IMR-90 (cell line): ENCODE measurements around the gene RINT1. TPM values are rescaled to one million over a fixed set of nuclear protein-coding genes. Genes with fewer than 3 reads are reported as not detected.

Experiments
- ATAC-seq: fragments of 200-7000 bp; cut with Tn5 transposase; 2 replicates; pipeline ENCODE4 v1.9.1; 2020; ENCODE audit warnings: low read depth, mild to moderate bottlenecking, moderate library complexity
- BruUV-seq: library from RNA; stranded (reverse); fragments of 400-500 nt; replicated peaks from 2 replicates; lab custom pipeline; 2021; lab: Mats Ljungman, UMichigan
- CTCF ChIA-PET: fragments of 300-600 bp; formaldehyde crosslinking; extraction: SDS; loops from one replicate; lab custom pipeline; 2021; ENCODE audit warnings: antibody characterized with exemption; lab: Yijun Ruan, JAX
- POLR2A ChIA-PET: fragments of 300-600 bp; sonication (Branson Sonifier 250); formaldehyde crosslinking; loops from one replicate; lab custom pipeline; 2022; ENCODE audit warnings: antibody characterized with exemption; ENCODE audit not compliant: unreplicated experiment; lab: Charles Lee
- DNase-seq: peaks from one replicate; pipeline ENCODE4 v3.0.0; 2013
- H2AFZ ChIP-seq: replicated peaks from 2 replicates; pipeline ENCODE3; 2013; ENCODE audit warnings: low read length, mild to moderate bottlenecking; ENCODE audit not compliant: poor library complexity
- H2AK5ac ChIP-seq: 2 replicates; pipeline ENCODE4 v1.6.1; 2013; ENCODE audit warnings: low read depth, low read length, inconsistent platforms
- H2AK9ac ChIP-seq: replicated peaks from 2 replicates; pipeline ENCODE3; 2013; ENCODE audit warnings: mild to moderate bottlenecking, low read depth, low read length, moderate library complexity; ENCODE audit not compliant: poor library complexity
- H2BK120ac ChIP-seq: 2 replicates; pipeline ENCODE4 v1.6.1; 2013; ENCODE audit warnings: low read depth, low read length, inconsistent platforms
- H2BK15ac ChIP-seq: 3 replicates; pipeline ENCODE4 v1.6.1; 2013; ENCODE audit warnings: low read depth, low read length, inconsistent platforms
- H2BK20ac ChIP-seq: 2 replicates; pipeline ENCODE4 v1.6.1; 2013; ENCODE audit warnings: low read depth, mild to moderate bottlenecking, inconsistent platforms, low read length, moderate library complexity
- H2BK5ac ChIP-seq: 2 replicates; pipeline ENCODE4 v1.6.1; 2013; ENCODE audit warnings: mild to moderate bottlenecking, low read depth, low read length, inconsistent platforms; ENCODE audit not compliant: poor library complexity, severe bottlenecking
- H3K14ac ChIP-seq: replicated peaks from 2 replicates; pipeline ENCODE4 v1.6.1; 2013; ENCODE audit warnings: low read depth, low read length, inconsistent platforms
- H3K18ac ChIP-seq: 2 replicates; pipeline ENCODE4 v1.6.1; 2013; ENCODE audit warnings: low read depth, low read length, control low read depth
- H3K23ac ChIP-seq: 2 replicates; pipeline ENCODE4 v1.6.1; 2013; ENCODE audit warnings: low read depth, low read length, inconsistent platforms
- H3K27ac ChIP-seq: 2 replicates; pipeline ENCODE4 v1.5.1; 2013; ENCODE audit warnings: mild to moderate bottlenecking, control low read depth, low read length; ENCODE audit not compliant: insufficient read depth
- H3K27me3 ChIP-seq: 2 replicates; pipeline ENCODE4 v1.6.1; 2013; ENCODE audit warnings: low read length; ENCODE audit not compliant: control insufficient read depth, insufficient read depth
- H3K36me3 ChIP-seq: 2 replicates; pipeline ENCODE4 v1.6.1; 2013; ENCODE audit warnings: low read length, mixed read lengths; ENCODE audit not compliant: control insufficient read depth, insufficient read depth
- H3K4ac ChIP-seq: 2 replicates; pipeline ENCODE4 v1.6.1; 2013; ENCODE audit warnings: low read depth, low read length, inconsistent platforms
- H3K4me1 ChIP-seq: 2 replicates; pipeline ENCODE4 v1.6.1; 2013; ENCODE audit warnings: low read length, mixed read lengths; ENCODE audit not compliant: control insufficient read depth, insufficient read depth
- H3K4me2 ChIP-seq: 2 replicates; pipeline ENCODE4 v1.6.1; 2013; ENCODE audit warnings: low read depth, mild to moderate bottlenecking, control low read depth, low read length, moderate library complexity
- H3K4me3 ChIP-seq: 2 replicates; pipeline ENCODE4 v1.5.1; 2013; ENCODE audit warnings: low read depth, mild to moderate bottlenecking, control low read depth, low read length, moderate library complexity; ENCODE audit not compliant: insufficient read depth
- H3K56ac ChIP-seq: 2 replicates; pipeline ENCODE4 v1.6.1; 2013; ENCODE audit warnings: low read length, inconsistent platforms; ENCODE audit not compliant: insufficient read depth; ENCODE audit errors: extremely low read depth
- H3K79me1 ChIP-seq, 2 experiments: 2 replicates each; pipeline ENCODE4 v1.6.1; 2013; ENCODE audit warnings: low read length in 2 of 2, inconsistent platforms in 1 of 2, low read depth in 1 of 2
- H3K9ac ChIP-seq: 2 replicates; pipeline ENCODE4 v1.6.1; 2013; ENCODE audit warnings: low read depth, low read length, control low read depth
- H3K9me1 ChIP-seq: 2 replicates; pipeline ENCODE4 v1.6.1; 2013; ENCODE audit warnings: low read length, inconsistent platforms; ENCODE audit not compliant: insufficient read depth
- H3K9me3 ChIP-seq: 2 replicates; pipeline ENCODE4 v1.6.1; 2013; ENCODE audit warnings: low read length; ENCODE audit not compliant: control insufficient read depth, insufficient read depth
- H4K20me1 ChIP-seq: 2 replicates; pipeline ENCODE4 v1.6.1; 2013; ENCODE audit warnings: low read length, inconsistent platforms; ENCODE audit not compliant: insufficient read depth
- H4K5ac ChIP-seq: 2 replicates; pipeline ENCODE4 v1.6.1; 2013; ENCODE audit warnings: mild to moderate bottlenecking, low read depth, low read length, control low read depth
- H4K8ac ChIP-seq, 2 experiments: 2 replicates each; pipeline ENCODE4 v1.6.1; 2013; ENCODE audit warnings: low read depth in 2 of 2, low read length in 2 of 2, control low read depth in 1 of 2, inconsistent platforms in 1 of 2
- H4K91ac ChIP-seq: 2 replicates; pipeline ENCODE4 v1.6.1; 2013; ENCODE audit warnings: low read depth, low read length, inconsistent platforms; ENCODE audit not compliant: insufficient read depth
- FOS ChIP-seq: fragments of 150-350 bp; IDR thresholded peaks from 2 replicates; pipeline ENCODE4 v1.6.1; 2016; ENCODE audit warnings: low read depth, low read length
- RCOR1 ChIP-seq: IDR thresholded peaks from 2 replicates; pipeline ENCODE4 v1.6.1; 2012; ENCODE audit warnings: mild to moderate bottlenecking, low read length, improper control_type of control experiment; ENCODE audit not compliant: insufficient replicate concordance
- WGBS, 2 experiments: methylation state at CpG; one replicate each; pipeline versions ENCODE4 v1.1.5 to v1.1.7; 2013; ENCODE audit warnings: missing lambda C conversion rate in 2 of 2; ENCODE audit not compliant: insufficient read length in 1 of 2; ENCODE audit errors: extremely low coverage in 2 of 2; 5-methylcytosine and 5-hydroxymethylcytosine counted together
- dilution Hi-C: fragments of 300-500 bp; cut with HindIII; formaldehyde crosslinking; loops from one replicate; pipeline ENCODE4 v1.14.3; 2018; ENCODE audit warnings: low sequenced_read_pairs; ENCODE audit not compliant: unreplicated experiment
- in situ Hi-C: fragments of 300-500 bp; cut with MboI; formaldehyde crosslinking; loops from 3 replicates; pipeline ENCODE4 v1.14.3; 2019; ENCODE audit warnings: low sequenced_read_pairs, inconsistent platforms, mixed read lengths
- intact Hi-C: fragments of 100-400 bp; cut with micrococcal nuclease; formaldehyde crosslinking; loops from 2 replicates; pipeline ENCODE4 v1.10.0; 2022
- polyA plus RNA-seq, 3 experiments: library from polyadenylated mRNA; depleted of rRNA; stranded (reverse); fragments of >200 nt; gene quantifications; 2 replicates each; pipeline ENCODE4 v1.2.3, GENCODE V29; 2012; ENCODE audit warnings: low replicate concordance in 1 of 3
- total RNA-seq: library from RNA; depleted of rRNA; stranded (reverse); fragments of >200 nt; gene quantifications from 2 replicates; pipeline ENCODE4 v1.2.3, GENCODE V29; 2012

Gene RINT1
- total and polyA plus RNA-seq, 2 of the 4 experiments (the other 2 are of a cell fraction) = 15.9 to 23.1 TPM

GRCh38 chr7:105496521-105496920 lies 35.5 kb upstream of the RINT1 start:
- Histone ChIP-seq H3K4me2 (peak overlapping the region; percentile 78; the same call in 1 of the 2 replicates), H3K36me3 (peaks cover 9% of the 10 kb centered on the region), H3K9ac (no peak overlapping the region), H4K20me1 (no peaks in the 10 kb centered on the region), H3K79me1 (peaks cover 3 to 27% of the 10 kb centered on the region in 2 experiments; a peak in 3 of 4 replicates), H3K27me3 (no peaks in the 10 kb centered on the region), H4K5ac (peak overlapping the region; percentile 88; the same call in 1 of the 2 replicates), H2BK15ac (peak overlapping the region; percentile 64; the same call in 1 of the 3 replicates), H3K4me1 (peaks cover 19% of the 10 kb centered on the region), H3K4ac (peak overlapping the region; percentile 85; the same call in 1 of the 2 replicates), H3K9me3 (no peaks in the 10 kb centered on the region), H2BK20ac (peak overlapping the region; percentile 92), H2AFZ (no peak overlapping the region), H2BK120ac (peak overlapping the region; percentile 97), H3K18ac (peak overlapping the region; percentile 99; the same call in 1 of the 2 replicates), H3K23ac (peak overlapping the region; percentile 74; the same call in 1 of the 2 replicates), H3K4me3 (peak overlapping the region; percentile 5; the same call in 1 of the 2 replicates), H2AK9ac (no peak overlapping the region), H2BK5ac (peak overlapping the region; percentile 97), H4K8ac (peak overlapping the region; percentile 26 to 83; a peak in 3 of 4 replicates), H2AK5ac (peak overlapping the region; percentile 74; the same call in 1 of the 2 replicates), H3K14ac (peak overlapping the region; percentile 88), H4K91ac (peak overlapping the region; percentile 77), H3K27ac (peak overlapping the region; percentile 44; the same call in 1 of the 2 replicates), H3K9me1 (peaks cover 17% of the 10 kb centered on the region), H3K56ac (0 out of 2 replicates have a peak overlapping the region, but pooled peaks have one; percentile 5)
- intact Hi-C loops = no loop called here
- ATAC-seq (peak; percentile 46), DNase-seq (peak; percentile 71)
- in situ Hi-C loops = no loop called here
- ChIA-PET POLR2A (interaction anchor here (0.5 to 0.6 kb wide), 2 partner anchors 98 to 1046 kb away, joined by 4 read pairs; no protein-coding TSS in a partner anchor), CTCF (no interaction called here)
- BruUV-seq = no TSS peak
- no CpG with 5 or more reads among the region's 2 CpGs for WGBS, 2 experiments
- dilution Hi-C loops = no loop called here
- TF ChIP-seq RCOR1 (no peak), FOS (0 out of 2 replicates have a peak, but pooled peaks have one; percentile 11)
